DMS53 treated with DMSO at 0.1 percent for 48 hours (cell line): ENCODE measurements around the gene S1PR4.
"Not testable (repeated sequence)": the region's sequence is repeated elsewhere in the genome, so short reads cannot be mapped to it uniquely, and the experiment has no call there.

Experiments used
- DNase-seq: peaks from one replicate; lab custom pipeline; 2025; ENCODE audit not compliant: unreplicated experiment; lab: John Stamatoyannopoulos, UW

The S1PR4 gene

DNA sequence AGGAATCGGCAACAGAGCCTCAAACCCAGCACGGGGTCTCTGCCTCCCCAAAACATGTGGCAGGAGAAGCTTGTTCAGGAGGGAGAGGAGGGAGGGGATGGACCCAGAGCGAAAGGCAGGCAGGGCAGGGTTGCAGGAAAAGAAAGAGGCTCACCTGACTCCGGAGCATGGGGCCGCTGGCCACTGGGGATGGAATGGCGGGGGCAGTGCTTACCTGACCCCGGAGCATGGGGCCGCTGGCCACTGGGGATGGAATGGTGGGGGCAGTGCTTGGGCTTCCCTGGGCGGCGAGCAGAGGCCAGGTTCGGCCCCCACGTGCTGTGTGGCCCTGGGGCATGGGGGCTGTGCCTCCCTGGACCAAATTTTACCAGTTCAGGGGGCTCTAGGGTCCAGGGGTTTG, 32.6 kb downstream of the S1PR4 start:
- DNase-seq: no peak

DNA sequence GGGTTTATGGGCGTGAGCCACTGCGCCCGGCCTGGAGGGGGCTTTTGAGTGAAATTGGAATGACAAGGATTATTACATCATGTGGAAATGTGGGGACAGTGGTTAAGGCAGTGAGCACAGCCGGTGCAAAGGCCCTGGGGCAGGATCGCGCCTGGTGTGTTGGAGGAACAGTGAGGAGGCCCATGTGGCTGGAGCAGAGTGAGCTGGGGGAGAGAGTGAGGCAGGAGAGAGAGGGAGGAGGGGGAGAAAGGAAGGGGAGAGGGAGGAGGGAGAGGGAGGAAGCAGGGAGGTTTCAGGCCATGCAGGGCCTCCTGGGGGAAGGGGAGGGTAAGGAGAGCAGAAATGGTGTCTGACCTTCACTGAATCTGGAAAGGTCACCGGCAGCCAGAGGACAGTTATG, 34.6 kb downstream of the S1PR4 start:
- no peak for DNase-seq

DNA sequence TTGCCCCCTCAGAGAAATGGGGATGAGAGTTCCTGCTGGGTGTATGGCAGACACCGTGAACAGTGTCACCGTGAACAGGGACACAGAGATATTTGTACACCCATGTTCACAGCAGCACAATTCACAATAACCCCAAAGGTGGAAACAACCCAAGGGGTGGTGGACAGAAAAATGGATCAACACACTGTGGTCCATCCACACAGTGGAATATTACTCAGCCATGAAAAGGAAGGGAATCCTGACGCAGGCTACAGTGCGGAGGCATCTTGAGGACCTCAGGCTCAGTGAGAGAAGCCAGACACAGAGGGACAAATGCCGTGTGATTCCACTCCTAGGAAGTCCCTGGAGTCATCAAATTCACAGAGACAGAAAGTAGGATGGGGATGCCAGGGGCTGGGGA, 38.3 kb downstream of the S1PR4 start:
- no peak for DNase-seq

DNA sequence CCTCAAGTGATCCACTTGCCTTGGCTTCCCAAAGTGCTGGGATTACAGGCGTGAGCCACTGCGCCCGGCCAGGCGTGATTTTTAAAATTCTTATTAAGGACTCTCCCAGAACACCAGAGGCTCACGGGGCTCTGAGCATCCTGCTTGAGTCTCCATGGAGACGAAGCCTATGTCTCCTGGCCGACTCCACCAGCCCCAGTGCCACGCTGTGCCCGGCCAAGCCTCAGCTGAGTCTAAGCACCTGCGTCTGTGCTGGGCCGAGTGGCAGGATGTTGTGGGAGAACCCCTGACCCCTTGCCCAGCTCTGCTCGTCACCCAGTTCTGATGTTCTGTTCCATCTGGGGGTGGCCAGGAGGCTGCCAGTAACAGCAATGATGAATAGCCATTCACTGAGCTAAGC, 42.0 kb downstream of the S1PR4 start:
- no peak for DNase-seq

DNA sequence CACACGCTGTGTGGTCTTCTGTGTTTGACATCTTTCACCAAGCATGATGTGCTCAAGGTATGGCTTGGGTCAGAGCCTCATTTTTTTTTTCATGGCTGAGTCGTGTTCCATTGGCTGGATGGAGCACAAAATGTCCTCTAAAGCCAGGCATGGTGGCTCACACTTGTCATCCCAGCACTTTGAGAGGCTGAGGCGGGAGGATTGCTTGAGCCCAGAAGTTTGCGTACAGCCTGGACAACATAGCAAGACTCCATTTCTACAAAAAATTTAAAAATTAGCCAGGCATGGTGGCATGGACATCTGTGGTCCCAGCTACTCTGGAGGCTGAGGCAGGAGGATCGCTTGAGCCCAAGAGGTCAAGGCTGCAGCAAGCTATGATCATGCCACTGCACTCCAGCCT, 43.0 kb downstream of the S1PR4 start:
- DNase-seq: not testable (repeated sequence)

DNA sequence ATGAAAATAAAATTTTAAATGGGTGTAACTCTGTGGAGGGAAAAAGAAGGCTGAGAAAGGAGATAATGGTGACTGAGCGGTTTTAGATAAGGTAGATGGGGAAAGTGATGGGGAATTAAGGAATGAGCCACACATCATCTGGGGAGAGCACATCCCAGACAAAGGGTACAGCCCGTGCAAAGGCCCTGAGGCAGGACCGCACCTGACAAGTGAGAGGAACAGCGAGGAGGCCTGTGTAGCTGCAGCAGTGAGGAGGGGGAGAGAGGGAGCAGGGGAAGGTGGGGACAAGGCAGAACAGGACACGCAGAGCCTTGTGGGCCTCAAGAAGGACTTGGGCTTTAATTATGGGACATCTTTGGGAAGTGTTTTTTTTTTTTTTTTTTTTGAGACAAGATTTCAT, 44.1 kb downstream of the S1PR4 start:
- DNase-seq: no peak

DNA sequence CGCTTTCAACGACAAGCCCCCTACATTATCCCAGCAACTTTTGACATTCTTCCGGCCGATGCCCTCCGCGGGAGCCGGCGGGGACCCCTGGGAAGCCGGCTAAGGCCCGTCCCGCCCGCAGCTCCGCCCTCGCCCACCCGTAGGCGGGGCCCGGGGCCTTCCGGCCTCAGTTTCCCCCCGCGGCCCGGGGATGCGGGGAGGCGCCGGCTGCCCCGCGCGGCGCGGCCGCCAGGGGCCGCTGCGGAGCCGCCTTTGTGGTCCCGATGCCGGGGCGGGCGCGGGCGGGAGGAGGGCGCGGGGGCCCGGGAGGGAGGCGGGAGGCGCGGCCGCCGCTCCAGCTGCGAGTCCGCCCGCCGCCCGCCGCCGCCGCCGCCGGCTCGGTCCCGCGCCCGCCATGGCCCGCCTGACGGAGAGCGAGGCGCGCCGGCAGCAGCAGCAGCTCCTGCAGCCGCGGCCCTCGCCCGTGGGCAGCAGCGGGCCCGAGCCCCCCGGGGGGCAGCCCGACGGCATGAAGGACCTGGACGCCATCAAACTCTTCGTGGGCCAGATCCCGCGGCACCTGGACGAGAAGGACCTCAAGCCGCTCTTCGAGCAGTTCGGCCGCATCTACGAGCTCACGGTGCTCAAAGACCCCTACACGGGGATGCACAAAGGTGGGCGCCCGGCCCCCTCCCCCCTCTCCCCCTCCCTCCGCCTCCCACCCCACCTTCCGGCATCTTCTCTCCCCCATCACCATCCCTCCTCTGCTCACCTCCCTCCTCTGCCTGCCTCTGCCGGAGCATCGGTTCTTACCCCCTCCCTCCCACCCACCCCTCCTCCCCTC, 46.0 kb downstream of the S1PR4 start, which contains the start of gene CELF5:
CELF5 (plus strand) TSS at position 316 of the 823 bp plus-strand sequence; CDS start at position 395, 79 bp downstream.
- DNase-seq: no peak

DNA sequence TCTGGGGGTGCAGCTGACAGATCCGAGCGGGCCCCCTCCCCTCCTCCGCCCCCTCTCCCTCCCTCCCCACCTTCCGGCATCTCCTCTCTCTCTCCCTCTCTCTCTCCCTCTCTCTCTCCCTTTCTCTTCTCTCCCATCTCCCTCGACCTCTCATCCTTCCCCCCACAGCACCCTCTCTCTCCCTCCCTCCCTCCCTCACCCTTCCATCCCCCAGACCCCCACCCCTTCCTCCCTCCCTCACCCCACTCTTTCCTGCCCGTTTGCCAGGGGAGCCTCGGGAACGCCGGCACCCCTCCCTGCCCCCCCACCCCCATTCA, 46.6 kb downstream of the S1PR4 start:
- no peak for DNase-seq

DNA sequence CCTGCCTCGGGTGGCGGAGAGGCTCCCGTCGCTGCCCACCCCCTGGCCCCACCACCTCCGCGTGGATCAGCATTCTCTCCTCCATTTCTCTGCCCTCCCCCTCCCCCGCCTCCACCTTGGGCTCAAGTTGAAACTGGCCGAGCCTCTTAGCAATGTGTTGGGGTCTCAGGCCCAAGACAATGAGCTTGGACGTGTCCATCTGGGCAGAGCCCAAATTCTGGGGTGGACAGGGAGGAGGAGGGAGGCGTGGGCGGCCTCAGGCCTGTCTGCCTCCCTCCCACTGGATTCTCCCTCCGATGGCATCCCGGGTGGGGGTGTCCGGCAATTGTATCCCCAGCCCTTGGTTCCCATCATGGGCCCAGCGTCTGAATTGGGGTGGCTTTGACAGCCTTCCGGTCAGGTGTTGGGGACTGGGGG, 47.1 kb downstream of the S1PR4 start:
- DNase-seq: no peak

DNA sequence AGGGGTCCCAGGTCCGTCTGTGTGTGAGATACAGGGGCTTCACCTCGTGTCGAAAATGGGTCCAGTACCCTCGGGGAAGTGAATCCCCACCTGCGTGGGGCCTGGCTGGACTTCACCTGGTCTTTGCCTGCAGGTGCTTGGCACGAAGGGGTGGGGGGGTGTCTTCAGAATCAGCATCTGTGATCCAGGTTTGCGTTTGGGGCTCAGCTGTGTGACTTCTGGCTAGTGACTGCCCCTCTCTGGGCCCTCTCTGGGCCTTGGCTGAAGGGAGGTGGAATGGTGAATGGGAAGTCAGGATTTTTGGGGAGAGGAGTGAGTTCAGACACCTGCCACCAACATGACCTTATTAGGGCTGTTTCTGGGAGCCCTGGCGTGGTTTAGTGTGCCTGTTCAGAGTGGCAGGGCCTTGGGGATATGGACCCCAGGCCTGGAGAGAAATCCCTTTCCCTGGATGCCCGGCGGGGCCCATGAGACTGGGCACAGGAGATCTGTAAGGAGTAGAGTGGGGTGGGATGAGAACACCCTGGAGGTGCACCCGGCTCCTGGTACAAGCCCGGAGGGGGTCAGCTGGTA, 48.6 kb downstream of the S1PR4 start:
- no peak for DNase-seq

DNA sequence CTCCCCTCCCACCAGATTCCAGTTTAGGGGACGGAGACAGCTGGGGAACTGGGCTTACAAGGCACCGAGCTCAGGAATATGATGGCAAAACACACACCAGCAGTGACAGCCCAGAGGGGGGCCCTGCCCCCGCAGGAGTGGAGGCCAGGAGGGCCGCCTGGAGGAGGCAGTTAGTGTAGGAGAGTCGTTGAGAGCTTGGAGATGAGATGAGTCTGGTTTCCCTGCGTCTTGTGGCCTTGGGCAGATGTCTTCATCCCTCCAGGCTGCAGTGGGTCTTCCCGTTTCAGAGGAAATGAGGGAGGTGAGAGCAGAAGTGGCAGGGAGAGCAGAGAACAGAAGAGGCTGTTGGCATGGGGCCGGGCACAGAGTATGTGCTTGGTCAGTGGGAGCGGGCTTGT, 50.8 kb downstream of the S1PR4 start:
- DNase-seq: no peak
